GM23338 (cell line): ENCODE results near the gene ACTL6A.

ENCODE experiments used
- CREB1 ChIP-seq: fragments of 250-450 bp; sonication (Bioruptor Pico); IDR thresholded peaks from 2 replicates; pipeline ENCODE4 v1.5.0; 2020; ENCODE audit warnings: low read depth, mild to moderate bottlenecking, moderate library complexity
- EZH2 ChIP-seq: fragments of 200-600 bp; sonication (generic); IDR thresholded peaks from one replicate; pipeline ENCODE4 v1.8.0; 2017; ENCODE audit warnings: antibody characterized with exemption, mild to moderate bottlenecking, low read depth; ENCODE audit not compliant: unreplicated experiment
- EZH2phosphoT487 ChIP-seq: fragments of 200-600 bp; sonication (generic); IDR thresholded peaks from one replicate; pipeline ENCODE4 v1.8.1; 2018; ENCODE audit warnings: antibody characterized with exemption; ENCODE audit not compliant: unreplicated experiment
- JUNB ChIP-seq: IDR thresholded peaks from one replicate; pipeline ENCODE4 v1.6.1; 2016; ENCODE audit warnings: antibody characterized with exemption; ENCODE audit not compliant: unreplicated experiment
- POLR2AphosphoS5 ChIP-seq: IDR thresholded peaks from 2 replicates; pipeline ENCODE4 v1.6.1; 2016; ENCODE audit warnings: antibody characterized with exemption, low read depth
- REST ChIP-seq: IDR thresholded peaks from one replicate; pipeline ENCODE4 v1.6.1; 2018; ENCODE audit warnings: antibody characterized with exemption; ENCODE audit not compliant: unreplicated experiment
- ZNF331 ChIP-seq: fragments of 250-450 bp; sonication (Bioruptor Pico); IDR thresholded peaks from 2 replicates; pipeline ENCODE4 v1.5.0; 2020; ENCODE audit warnings: low read depth, mild to moderate bottlenecking, moderate library complexity
- TF ChIP-seq, protein P1 (sequence below), 2 experiments: fragments of 200-600 bp in 1 of 2; sonication (generic) in 1 of 2; conservative IDR thresholded peaks; 2 replicates each; pipeline versions ENCODE4 v1.5.1 to v1.6.1; 2016 to 2017; ENCODE audit warnings: antibody characterized with exemption in 2 of 2, low read depth in 2 of 2, mild to moderate bottlenecking in 2 of 2, moderate library complexity in 1 of 2

- no peak for TF ChIP-seq ZNF331 (CRISPR knock-in tag)
- TF ChIP-seq, protein P1, sequence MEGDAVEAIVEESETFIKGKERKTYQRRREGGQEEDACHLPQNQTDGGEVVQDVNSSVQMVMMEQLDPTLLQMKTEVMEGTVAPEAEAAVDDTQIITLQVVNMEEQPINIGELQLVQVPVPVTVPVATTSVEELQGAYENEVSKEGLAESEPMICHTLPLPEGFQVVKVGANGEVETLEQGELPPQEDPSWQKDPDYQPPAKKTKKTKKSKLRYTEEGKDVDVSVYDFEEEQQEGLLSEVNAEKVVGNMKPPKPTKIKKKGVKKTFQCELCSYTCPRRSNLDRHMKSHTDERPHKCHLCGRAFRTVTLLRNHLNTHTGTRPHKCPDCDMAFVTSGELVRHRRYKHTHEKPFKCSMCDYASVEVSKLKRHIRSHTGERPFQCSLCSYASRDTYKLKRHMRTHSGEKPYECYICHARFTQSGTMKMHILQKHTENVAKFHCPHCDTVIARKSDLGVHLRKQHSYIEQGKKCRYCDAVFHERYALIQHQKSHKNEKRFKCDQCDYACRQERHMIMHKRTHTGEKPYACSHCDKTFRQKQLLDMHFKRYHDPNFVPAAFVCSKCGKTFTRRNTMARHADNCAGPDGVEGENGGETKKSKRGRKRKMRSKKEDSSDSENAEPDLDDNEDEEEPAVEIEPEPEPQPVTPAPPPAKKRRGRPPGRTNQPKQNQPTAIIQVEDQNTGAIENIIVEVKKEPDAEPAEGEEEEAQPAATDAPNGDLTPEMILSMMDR (conservative IDR thresholded peaks at IDR 0.05; ENCODE audit: low read depth in 2 of 2): no peak
- TF ChIP-seq REST: no peak
- no peak for TF ChIP-seq POLR2AphosphoS5
- TF ChIP-seq EZH2phosphoT487: no peak
- no peak for TF ChIP-seq CREB1 (CRISPR knock-in tag)
- TF ChIP-seq EZH2: no peak
- TF ChIP-seq JUNB: no peak
Observed at GRCh38 chr3:179526482-179526881, 36.2 kb upstream of the ACTL6A start.
